Hypothalamus (tissue), 51 donors: ENCODE results near the gene ATR.
"Not testable (repeated sequence)": the region's sequence is repeated elsewhere in the genome, so short reads cannot be mapped to it uniquely, and the experiment has no call there.

Experiments
- DNase-seq, 51 donors: peaks; one replicate each; lab custom pipeline; 2025; lab: John Stamatoyannopoulos, UW

ATR gene

DNA sequence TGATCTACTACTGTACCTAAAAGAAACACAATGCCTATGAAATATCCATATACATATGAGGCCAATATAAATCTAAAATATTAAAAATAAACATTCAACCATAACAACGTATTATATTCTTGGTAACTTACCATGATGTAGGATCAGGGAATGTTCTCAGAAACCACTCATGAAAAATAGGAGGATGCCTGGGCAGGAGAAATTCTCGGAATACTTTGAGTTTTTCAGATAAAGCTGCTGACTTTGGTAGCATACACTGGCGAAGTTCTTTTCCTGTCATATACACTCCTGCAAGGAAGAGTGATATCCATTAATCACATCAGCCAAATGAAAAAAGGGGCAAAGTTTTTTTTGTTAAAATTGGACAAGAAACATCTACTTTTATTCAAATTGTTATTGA is 119.4 kb downstream of the ATR start:
- no peak for DNase-seq

DNA sequence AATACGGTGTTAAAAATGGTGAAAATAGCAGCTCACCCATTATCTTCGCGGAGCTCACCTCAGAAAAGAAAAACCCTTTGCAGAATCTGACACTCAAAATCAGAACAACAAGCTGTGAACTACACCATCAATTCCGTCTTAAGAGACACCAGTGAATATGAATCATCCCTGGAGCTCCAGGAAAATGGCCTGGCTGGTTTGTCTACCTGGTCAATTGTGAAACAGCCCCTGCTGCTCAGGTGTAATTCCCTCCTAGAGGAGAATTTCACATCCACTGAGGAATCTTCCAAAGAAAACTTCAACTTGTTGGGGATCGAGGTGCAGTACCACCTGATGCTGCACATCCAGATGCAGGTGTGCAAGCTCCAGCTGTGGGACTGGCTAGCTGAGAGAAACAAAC is 127.7 kb downstream of the ATR start:
- no peak for DNase-seq

DNA sequence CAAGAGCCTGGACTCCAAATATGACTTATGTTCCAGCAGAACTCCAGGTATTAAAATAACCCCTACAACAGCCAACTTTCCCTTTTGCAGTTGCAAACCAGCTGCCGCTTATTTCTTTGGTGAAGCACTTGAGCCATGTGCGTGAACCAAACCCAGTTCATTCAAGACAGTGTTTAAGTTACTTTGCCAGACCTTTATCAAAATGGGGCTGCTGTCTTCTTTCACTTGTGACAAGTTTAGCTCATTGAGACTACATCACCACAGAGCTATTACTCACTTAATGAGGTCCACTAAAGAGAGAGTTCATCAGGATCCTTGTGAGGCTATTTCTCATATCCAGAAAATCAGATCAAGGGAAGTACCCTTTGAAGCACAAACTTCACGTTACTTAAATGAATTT is 128.3 kb downstream of the ATR start:
- no peak for DNase-seq

DNA sequence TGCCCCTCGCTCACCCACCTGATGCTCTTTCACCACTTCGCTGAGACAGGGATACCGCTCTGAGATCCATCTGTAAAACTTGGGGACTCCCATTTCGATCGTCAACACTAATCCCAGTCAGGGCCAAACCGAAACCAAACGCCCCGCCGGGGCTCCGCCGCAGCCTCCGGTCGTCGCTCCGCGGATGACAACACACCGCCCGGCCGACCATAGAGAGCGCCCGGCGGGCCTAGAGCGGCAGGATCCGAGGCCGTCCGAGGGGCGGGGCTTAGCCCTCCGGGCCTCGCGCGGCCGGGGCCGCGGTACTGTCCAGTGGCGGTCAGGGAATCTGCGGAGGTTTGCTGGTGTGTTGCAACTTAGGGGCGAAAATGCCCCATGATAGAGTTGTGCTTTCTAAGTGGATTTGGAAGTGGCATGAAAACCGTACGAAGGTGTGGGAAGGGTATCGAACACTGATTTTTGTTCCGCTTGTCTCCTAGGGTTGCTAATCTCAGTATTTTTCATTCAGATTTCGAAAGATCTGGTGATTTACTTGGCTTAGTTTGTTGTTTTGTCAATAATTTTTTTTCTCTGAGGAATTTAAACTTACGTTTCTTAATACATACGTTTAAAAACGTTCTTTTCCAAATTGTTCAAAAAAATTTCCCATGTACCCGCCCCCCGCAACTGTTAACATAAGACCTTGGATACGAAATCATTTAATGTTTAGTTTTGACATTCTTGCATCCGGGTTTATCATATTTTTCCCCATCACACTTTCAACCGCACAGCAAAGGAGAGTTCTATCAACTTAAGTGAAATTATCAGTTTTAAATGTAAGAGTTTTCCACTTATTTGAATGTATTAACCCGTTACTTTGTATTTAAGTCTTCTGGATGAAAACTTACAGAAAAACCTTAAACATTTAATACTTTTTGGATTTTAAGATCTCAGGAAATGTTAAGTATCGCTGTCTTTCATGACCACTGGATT is 130.4 kb downstream of the ATR start, which contains the start of gene XRN1:
Gene XRN1 (minus strand): TSS at position 186 of the 972 bp plus-strand sequence. CDS start 93 bp downstream, at position 93.
- DNase-seq, result peak; percentile 22 to 94 (median 81)

DNA sequence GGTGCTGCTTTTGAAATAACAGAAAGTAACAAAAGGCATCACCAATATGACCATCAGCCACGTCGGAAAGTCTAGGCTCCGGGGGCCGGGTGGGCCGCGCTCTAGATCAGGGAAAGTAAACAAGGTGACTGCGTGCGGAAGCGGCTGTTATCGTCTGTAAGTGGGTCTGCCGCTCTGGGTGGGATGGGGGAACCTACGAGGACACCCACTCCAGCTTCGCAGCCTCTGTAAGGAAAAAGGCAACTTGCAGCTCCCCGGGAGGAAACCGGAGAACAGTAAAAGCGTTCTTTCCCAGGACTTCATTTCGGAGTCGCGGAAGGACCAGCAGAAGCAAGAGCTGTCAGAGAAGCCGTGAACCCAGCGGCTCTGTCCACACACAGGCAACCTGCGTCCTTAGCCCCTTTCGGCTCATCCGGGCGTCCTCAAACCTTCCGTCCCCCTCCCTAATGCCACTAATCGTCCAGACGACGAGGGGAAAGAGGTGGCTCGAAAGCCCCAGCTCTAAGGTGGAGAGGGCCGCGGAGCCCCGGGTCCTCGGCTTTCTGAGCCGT is 131.2 kb downstream of the ATR start:
- peak in 38 of 51 donors; percentile 8 to 86 (median 43) for DNase-seq

DNA sequence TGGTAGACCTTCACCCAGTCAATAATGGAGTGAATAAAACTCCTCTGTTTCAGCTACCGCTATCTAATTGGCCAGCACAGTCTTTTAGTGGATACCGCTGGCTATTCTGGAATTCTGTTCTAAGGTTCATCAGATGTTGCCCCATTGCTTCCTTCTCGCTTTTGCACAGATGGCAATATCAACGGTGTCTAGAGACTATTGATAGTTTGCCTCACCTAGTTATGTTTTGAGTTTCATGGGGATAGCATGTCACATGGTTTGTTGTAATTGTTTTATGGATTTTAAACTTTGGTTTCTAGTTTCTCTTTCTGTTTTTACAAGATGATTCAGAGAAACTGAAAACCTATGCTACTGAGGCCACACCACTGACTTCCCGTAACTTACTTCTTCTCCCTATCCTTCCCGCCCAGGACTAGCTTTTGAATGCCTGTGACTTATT is 132.7 kb downstream of the ATR start:
- no peak for DNase-seq

DNA sequence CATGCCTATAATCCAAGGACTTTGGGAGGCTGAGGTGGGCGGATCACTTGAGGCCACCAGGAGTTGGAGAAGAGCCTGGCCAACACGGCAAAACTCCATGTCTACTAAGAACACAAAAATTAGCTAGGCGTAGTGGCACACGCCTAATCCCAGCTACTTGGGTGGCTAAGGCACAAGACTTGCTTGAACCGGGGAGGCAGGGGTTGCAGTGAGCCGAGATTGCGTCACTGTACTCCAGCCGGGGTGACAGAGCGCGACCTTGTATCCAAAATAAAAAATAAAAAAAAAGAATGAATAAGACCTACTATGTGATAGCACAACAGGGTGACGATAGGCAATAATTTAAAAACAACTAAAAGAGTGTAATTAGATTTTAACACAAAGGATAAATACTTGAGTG is 134.2 kb downstream of the ATR start:
- no peak for DNase-seq

DNA sequence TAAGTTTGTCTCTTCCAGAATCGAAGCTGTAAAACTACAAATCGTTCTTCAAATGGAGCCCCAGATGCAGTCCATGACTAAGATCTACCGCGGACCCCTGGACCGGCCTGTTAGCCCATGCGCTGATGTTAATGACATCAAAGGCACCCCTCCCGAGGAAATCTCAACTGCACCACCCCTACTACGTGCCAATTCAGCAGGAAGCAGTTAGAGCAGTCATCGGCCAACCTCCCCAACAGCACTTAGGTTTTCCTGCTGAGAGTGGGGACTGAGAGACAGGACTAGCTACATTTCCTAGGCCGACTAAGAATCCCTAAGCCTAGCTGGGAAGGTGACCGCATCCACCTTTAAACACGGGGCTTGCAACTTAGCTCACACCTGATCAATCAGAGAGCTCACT is 135.5 kb downstream of the ATR start:
- DNase-seq, result not testable (repeated sequence)

DNA sequence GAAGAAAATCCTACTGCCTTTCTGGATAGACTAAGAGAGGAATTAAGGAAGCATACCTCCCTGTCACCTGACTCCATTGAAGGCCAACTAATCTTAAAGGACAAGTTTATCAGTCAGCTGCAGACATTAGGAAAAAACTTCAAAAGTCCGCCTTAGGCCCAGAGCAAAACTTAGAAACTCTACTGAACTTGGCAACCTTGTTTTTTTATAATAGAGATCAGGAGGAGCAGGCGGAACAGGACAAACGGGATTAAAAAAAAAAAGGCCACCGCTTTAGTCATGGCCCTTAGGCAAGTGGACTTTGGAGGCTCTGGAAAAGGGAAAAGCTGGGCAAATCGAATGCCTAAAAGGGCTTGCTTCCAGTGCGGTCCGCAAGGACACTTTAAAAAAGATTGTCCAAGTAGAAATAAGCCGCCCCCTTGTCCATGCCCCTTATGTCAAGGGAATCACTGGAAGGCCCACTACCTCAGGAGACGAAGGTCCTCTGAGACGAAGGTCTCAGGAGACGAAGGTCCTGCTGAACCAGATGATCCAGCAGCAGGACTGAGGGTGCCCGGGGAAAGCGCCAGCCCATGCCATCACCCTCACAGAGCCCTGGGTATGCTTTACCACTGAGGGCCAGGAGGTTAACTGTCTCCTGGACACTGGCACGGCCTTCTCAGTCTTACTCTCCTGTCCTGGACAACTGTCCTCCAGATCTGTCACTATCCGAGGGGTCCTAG is 138.9 kb downstream of the ATR start:
- not testable (repeated sequence) for DNase-seq

DNA sequence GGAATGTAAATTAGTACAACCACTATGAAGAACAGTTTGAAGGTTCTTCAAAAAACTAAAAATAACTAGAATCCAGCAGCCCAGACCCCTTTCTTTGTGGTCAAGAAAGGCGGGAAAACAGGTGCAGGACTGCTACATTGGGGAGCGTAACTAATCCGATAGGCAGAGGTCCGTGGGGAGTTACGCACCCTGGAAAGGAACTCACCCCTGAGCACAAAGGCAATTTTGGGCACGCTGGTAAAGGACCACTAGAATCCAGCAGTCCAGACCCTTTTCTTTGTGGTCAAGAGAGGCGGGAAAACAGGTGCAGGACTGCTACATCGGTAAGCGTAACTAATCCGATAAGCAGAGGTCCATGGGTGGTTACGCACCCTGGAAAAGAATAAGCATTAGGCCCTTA is 140.4 kb downstream of the ATR start:
- not testable (repeated sequence) for DNase-seq

DNA sequence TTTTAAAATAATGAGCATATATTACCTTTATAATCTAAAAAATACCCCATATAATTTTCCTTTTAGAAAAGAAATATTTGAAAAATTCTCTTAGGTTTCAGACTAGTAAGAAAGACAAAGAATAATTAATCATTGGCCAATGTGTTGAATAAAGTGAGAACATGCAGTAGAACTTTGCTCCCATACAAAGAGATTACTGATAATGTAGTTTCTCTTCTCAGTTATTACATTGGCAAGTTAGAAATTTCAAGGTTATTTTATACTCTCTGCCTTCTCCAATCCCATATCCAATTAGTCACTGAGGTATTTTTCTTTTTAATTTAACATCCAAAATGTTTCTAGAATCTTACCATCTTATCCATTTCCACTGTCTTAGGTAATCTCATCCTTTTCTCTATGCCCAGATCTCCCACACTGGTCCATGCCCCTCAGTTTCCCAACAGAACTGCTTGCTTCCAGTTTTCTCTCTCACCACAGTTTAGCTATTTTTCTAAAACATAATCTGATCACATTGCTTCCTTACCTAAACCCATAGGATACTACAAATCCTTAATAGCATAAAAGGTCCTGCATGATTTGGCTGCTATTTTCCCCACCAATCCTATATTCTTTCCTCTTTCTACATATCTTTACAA is 141.5 kb downstream of the ATR start:
- DNase-seq, result no peak

DNA sequence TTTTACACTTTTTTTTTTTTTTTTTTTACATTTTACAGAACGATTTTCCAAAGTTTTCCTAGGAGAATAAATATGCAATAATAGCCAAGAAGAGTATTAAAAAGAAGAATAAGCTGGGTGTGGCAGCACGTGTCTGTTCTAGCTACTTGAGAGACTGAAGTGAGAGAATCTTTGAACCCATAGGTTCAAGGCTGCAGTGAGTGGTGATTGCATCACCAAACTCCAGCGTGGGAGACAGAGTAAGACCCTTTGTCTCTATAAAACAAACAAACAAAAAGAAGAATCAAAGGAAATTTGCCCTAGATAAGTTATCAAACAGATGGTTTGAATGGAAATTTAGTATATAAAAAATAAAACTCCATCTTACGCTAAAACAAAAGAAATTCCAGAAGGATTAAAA is 144.0 kb downstream of the ATR start:
- no peak for DNase-seq

DNA sequence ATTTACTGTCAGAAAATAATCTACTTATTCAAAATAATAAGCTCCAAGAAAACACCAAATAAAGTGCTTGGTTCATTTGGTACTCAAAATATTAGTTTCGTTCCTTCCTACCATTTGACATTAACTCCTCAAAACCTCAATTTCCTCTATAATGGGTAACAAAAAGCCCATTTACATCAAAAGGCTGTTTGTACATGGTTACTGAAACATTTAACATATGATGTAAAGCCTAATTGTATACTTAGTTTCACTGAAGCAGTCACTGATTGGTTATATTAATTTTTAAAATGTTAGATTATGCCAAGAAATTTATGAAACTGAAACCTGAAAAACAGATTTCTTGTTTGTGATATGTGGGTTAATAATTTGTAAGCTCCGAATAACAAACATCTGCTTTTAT is 145.4 kb downstream of the ATR start:
- DNase-seq, result no peak

DNA sequence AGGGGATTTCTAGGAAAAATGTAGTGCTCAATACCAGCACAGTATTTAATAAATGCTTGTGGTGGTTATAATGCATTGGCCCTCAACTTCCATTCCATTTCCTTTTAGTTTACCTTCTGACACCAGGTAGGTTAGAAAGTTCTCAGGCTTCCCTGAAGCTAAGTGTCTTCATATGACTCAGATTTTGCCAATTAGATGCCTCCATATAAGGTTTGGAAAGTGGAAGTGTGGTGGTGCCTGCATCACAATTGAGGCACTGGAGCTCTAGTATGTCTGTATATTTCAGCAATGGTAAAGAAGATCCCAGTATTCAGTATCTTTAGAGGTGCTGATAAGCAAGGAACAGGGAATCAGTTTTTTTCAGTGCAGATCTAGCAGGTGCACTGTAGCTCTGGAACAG is 149.0 kb downstream of the ATR start:
- no peak for DNase-seq

DNA sequence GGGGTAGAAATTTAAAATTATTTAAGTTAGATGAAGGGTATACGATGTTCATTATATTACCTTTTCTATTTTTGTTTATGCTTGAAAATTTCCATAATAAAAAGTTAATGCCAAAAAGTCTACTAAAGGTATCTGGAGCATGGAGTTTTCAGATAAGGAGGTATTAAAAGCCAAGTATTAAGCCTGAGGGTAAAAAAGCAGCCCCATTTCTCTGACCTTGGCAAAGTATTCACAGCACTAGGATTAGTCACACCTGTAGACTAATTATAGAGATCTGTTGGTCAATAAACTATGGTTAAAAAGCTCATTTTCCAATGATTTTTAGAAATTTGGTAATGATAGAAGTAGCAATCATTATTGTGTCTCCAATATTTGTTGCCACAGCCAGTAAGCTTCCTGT is 153.8 kb downstream of the ATR start:
- no peak for DNase-seq

DNA sequence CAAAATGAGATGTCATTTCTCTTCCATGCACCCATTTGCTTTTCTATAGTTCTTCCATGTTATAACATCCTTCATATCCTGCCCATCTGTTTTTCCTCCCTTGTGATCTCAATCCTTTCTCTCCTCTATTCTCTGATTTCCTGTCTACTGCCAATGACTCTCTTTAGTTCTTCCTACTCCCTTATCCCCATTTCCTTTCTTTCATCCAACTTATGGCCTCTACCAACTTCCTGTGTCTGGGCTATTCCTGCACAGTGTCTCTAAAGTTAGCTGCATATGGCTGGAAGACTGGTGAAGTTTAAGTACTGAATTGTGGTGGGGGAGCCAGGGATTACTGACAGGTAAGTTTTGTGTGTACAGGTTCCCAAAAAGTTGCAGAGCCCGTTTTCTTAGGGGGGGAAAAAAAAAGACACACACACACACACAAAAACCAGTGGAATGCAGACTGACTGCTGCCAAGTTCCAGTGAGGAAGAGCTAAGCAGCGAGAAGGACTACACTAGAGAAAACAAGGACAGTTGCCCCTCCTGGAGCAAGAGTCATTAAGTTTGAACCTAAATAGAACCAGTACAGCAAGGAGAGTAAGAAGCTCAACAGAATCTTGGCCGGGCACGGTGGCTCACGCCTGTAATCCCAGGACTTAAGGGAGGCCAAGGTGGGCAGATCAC is 159.5 kb downstream of the ATR start:
- no peak for DNase-seq

DNA sequence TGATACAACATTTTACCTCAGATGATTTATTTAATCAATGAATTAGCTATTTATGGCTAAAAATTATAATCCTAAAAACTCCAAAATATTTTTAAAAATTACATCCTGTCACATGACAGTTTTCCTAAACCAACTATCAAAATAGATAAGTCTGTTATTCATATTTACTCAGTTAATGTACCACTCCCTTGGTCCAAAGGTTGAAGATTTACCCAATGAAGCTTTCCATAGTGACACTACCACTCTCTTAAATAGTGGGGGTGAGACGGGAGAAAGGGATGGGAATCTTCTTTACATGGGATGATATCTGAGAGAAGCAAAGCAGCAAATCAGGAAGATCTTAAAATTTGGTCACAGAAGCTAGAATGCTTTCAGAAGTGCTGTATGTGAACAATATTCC is 161.2 kb downstream of the ATR start:
- no peak for DNase-seq

DNA sequence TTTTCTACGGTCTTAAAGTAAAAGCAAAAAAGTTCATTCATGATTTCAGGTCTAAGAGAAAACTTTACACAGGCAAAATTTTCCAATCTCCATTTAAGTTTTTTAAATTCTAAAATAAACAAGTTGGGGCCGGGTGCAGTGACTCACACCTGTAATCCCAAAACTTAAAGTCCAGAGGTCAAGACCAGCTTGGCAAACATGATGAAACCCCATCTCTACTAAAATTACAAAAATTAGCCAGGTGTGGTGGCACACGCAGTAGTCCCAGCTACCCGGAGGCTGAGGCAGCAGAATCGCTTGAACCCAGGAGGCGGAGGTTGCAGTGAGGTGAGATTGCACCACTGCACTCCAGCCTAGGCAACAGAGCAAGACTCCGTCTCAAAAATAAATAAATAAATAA is 178.0 kb downstream of the ATR start:
- not testable (repeated sequence) for DNase-seq
